Ectodermal cell (in vitro differentiated cells): ENCODE results near the gene TRAK1.

Experiments
- H3K27ac ChIP-seq: 2 replicates; pipeline ENCODE4 v1.7.0; 2013; ENCODE audit warnings: mild to moderate bottlenecking, low read depth, low read length; ENCODE audit not compliant: insufficient read depth, poor library complexity, severe bottlenecking
- H3K27me3 ChIP-seq: 2 replicates; pipeline ENCODE4 v1.7.0; 2013; ENCODE audit warnings: mild to moderate bottlenecking, low read length; ENCODE audit not compliant: insufficient read depth, control insufficient read depth, poor library complexity, severe bottlenecking
- H3K36me3 ChIP-seq: one replicate; pipeline ENCODE4 v1.7.0; 2013; ENCODE audit warnings: low read length; ENCODE audit not compliant: control insufficient read depth, insufficient read depth
- H3K4me1 ChIP-seq: one replicate; pipeline ENCODE4 v1.7.0; 2013; ENCODE audit warnings: low read length; ENCODE audit not compliant: control insufficient read depth, insufficient read depth
- H3K4me3 ChIP-seq: 2 replicates; pipeline ENCODE4 v1.7.0; 2013; ENCODE audit warnings: low read depth, low read length, control low read depth; ENCODE audit not compliant: insufficient read depth
- H3K9me3 ChIP-seq: 2 replicates; pipeline ENCODE4 v1.7.0; 2013; ENCODE audit warnings: mild to moderate bottlenecking, low read length, moderate library complexity; ENCODE audit not compliant: control insufficient read depth
- WGBS, 2 experiments: methylation state at CpG; one replicate each; pipeline ENCODE4 v1.1.7; 2013; ENCODE audit warnings: missing lambda C conversion rate in 2 of 2; 5-methylcytosine and 5-hydroxymethylcytosine counted together

The TRAK1 gene

GRCh38 chr3:42188376-42188775 lies 97.2 kb downstream of the TRAK1 start:
- Histone ChIP-seq H3K4me3 (no peak overlapping the region), H3K36me3 (no peaks in the 10 kb centered on the region), H3K27me3 (no peaks in the 10 kb centered on the region), H3K4me1 (no peaks in the 10 kb centered on the region), H3K27ac (no peak overlapping the region), H3K9me3 (no peaks in the 10 kb centered on the region)
- 97% methylated on average over 1 of the region's 1 CpG for WGBS, 2 experiments

- Histone ChIP-seq H3K27ac (no peak overlapping the region), H3K36me3 (peaks cover 4% of the 10 kb centered on the region), H3K9me3 (no peaks in the 10 kb centered on the region), H3K4me1 (no peaks in the 10 kb centered on the region), H3K27me3 (no peaks in the 10 kb centered on the region), H3K4me3 (no peak overlapping the region)
- WGBS, 2 experiments: 94% methylated on average over 6 of the region's 6 CpGs
Observed at GRCh38 chr3:42189001-42189460, 97.9 kb downstream of the TRAK1 start.

DNA sequence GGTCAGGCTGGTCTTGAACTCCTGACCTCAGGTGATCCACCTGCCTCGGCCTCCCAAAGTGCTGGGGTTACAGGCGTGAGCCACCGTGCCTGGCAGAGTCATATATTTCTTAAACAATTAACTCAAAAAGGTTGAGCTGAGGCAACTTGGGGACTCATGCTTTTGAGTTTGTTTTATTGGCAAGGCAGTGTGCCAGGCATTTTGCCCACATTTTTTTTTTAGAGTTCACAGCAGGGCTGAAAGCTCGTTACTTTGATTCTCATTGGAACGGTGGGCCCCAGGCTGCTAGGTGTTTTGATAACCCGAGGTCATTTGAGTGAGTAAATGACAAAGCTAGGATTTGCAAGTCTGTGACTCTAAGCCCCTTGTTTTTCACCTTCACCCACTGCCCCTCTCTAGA lies 98.6 kb downstream of the TRAK1 start:
- Histone ChIP-seq H3K36me3 (peaks cover 11% of the 10 kb centered on the region), H3K4me1 (no peaks in the 10 kb centered on the region), H3K9me3 (no peaks in the 10 kb centered on the region), H3K27ac (no peak overlapping the region), H3K4me3 (no peak overlapping the region), H3K27me3 (no peaks in the 10 kb centered on the region)
- 94 to 97% methylated on average over 6 of the region's 6 CpGs for WGBS, 2 experiments

DNA sequence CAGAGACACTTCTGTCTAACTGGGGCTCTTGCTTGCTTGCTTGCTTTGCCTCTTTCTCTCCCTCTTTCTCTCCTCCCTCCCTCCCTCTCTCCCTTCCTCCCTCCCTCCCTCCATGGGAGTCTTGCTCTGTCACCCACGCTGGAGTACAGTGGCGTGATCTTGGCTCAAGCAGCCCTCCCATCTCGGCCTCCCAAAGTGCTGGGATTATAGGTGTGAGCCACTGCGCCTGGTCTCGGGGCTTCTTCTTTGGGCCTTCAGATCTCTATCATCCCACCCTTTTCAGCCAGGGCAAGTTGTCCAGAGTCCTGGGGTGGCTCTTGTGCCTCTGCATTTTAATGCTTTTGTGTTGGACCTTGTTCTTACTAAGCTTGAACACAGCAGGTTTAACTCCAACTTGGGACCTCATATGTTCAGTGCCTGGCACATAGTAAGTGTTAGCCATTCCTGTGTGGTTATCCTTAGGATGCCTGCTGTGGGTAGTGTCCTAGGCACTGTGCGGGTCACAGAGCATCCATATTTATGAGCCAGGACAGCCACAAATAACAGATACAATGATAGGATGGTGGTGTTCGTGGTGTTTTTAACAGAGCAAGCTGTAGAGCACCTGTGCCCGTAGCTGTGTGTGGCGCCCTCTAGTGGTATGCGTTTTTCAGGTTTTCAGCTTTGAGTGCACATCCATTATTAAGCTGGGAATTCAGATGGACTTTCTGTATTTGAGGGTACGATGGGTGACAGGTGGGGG lies 99.7 kb downstream of the TRAK1 start:
- peaks cover 19% of the 10 kb centered on the region for H3K36me3 ChIP-seq
- H3K27ac ChIP-seq: no peak overlapping the region
- H3K27me3 ChIP-seq: no peaks in the 10 kb centered on the region
- no peaks in the 10 kb centered on the region for H3K4me1 ChIP-seq
- H3K9me3 ChIP-seq: no peaks in the 10 kb centered on the region
- H3K4me3 ChIP-seq: no peak overlapping the region
- WGBS, 2 experiments: 57 to 58% methylated on average over 11 of the region's 11 CpGs

DNA sequence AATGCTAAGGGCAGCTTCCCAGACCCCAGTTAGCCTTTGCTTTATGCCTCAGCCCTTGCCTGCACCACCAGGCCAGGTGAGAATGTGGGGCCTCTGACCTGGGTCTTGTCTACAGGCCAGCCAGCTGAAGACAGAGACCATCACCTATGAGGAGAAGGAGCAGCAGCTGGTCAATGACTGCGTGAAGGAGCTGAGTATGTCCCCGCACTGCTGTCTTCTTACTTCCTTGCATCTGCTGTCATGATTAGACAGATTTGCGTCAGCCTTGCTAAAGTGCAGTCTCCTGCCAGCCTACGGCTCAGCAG lies 100.2 kb downstream of the TRAK1 start:
- H3K4me1 ChIP-seq: no peaks in the 10 kb centered on the region
- H3K27ac ChIP-seq: no peak overlapping the region
- H3K27me3 ChIP-seq: no peaks in the 10 kb centered on the region
- 96% methylated on average over 4 of the region's 4 CpGs for WGBS, 2 experiments
- H3K4me3 ChIP-seq: no peak overlapping the region
- no peaks in the 10 kb centered on the region for H3K9me3 ChIP-seq
- H3K36me3 ChIP-seq: peaks cover 23% of the 10 kb centered on the region

DNA sequence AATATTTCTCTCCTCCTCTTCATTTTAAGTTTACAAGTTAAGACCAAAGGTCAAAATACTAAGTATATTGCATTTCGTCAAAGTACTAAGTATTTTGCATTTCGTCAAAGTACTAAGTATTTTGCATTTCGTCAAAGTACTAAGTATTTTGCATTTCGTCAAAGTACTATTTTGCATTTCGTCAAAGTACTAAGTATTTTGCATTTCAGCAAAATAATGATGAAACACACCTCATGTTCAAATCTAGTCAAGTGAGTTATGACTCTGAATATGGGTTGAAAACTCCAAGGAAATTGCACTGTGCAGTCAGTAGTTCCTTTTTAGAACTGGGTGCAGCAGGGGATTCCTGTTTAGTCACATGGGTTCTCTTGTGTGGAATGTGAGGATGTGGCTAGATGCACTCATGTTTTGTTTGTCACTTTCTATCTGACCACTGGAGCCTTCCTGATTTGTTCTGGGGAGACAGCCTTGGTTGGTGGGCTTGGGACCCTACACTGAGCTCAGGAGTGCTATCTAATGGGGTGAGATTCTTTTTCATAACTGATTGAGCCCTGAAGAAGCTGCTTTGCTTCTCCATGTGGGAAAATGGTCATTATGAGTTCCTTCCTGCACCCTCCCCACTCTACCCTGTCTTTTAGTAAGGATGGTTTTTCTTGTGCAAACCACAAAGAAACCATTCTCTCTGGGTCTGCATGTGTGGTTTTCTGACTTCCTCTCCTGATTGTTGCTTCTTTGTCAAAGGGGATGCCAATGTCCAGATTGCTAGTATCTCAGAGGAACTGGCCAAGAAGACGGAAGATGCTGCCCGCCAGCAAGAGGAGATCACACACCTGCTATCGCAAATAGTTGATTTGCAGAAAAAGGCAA lies 101.4 kb downstream of the TRAK1 start:
- H3K27me3 ChIP-seq: no peaks in the 10 kb centered on the region
- peaks cover 24% of the 10 kb centered on the region for H3K36me3 ChIP-seq
- 95 to 96% methylated on average over 8 of the region's 8 CpGs for WGBS, 2 experiments
- no peaks in the 10 kb centered on the region for H3K4me1 ChIP-seq
- H3K9me3 ChIP-seq: no peaks in the 10 kb centered on the region
- no peak overlapping the region for H3K4me3 ChIP-seq
- H3K27ac ChIP-seq: no peak overlapping the region

DNA sequence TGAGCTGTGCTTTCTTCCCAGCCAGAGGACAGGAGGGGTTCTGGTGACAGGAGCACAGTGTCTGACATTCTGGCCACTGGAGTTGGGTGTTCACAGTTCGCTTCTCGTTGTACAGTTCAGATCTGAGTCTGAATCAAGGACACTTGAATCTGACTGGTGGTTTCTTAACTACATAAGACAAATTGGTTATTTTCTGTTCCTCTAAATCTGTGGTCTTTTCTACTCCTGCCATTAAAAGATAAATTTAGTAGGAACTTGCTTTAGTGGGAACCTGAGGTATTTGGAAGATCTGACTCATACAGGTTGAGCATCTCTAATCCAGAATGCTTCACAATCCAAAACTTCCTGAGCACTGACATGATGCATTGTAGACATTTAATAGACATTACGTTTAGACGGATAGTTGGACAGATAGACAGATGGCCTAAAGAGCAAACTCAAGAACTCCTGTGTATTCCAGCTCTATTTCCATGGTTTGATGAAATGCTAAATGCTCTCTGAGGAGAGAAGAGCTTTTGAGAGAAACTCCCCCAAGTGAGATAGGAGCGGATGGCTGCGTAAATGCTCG lies 103.9 kb downstream of the TRAK1 start:
- Histone ChIP-seq H3K4me1 (no peaks in the 10 kb centered on the region), H3K4me3 (no peak overlapping the region), H3K27me3 (no peaks in the 10 kb centered on the region), H3K36me3 (peaks cover 41% of the 10 kb centered on the region), H3K27ac (no peak overlapping the region), H3K9me3 (no peaks in the 10 kb centered on the region)
- 93 to 94% methylated on average over 7 of the region's 7 CpGs for WGBS, 2 experiments

GRCh38 chr3:42195879-42196330 lies 104.7 kb downstream of the TRAK1 start:
- H3K36me3 ChIP-seq: peaks cover 45% of the 10 kb centered on the region
- WGBS, 2 experiments: 90 to 93% methylated on average over 5 of the region's 5 CpGs
- no peak overlapping the region for H3K27ac ChIP-seq

DNA sequence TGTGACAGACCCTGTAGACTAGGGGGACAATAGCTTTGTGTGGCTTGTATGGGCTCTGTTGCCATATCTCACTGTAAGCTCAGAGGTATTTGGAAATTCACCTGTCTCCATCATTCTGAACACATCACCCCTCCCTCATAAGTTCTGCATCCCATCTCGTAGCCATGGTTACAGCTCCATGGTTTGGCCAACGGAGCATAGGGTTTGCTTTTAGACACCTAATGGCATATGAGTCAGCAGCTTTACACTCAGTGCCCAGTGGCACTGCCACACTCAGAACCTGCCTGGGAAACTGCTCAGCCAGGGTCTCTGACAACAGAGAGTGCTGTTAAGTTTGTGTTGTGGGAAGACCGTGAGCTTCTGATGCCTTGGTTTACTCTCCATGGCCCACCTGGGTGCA lies 107.6 kb downstream of the TRAK1 start:
- H3K4me1 ChIP-seq: no peaks in the 10 kb centered on the region
- WGBS, 2 experiments: 93 to 97% methylated on average over 3 of the region's 3 CpGs
- no peak overlapping the region for H3K4me3 ChIP-seq
- no peaks in the 10 kb centered on the region for H3K27me3 ChIP-seq
- H3K36me3 ChIP-seq: peaks cover 56% of the 10 kb centered on the region
- no peaks in the 10 kb centered on the region for H3K9me3 ChIP-seq
- no peak overlapping the region for H3K27ac ChIP-seq

More at GRCh38 chr3:42195879-42196330, 104.7 kb downstream of the TRAK1 start:
- Histone ChIP-seq H3K4me3 (no peak overlapping the region), H3K4me1 (no peaks in the 10 kb centered on the region), H3K27me3 (no peaks in the 10 kb centered on the region), H3K9me3 (no peaks in the 10 kb centered on the region)

DNA sequence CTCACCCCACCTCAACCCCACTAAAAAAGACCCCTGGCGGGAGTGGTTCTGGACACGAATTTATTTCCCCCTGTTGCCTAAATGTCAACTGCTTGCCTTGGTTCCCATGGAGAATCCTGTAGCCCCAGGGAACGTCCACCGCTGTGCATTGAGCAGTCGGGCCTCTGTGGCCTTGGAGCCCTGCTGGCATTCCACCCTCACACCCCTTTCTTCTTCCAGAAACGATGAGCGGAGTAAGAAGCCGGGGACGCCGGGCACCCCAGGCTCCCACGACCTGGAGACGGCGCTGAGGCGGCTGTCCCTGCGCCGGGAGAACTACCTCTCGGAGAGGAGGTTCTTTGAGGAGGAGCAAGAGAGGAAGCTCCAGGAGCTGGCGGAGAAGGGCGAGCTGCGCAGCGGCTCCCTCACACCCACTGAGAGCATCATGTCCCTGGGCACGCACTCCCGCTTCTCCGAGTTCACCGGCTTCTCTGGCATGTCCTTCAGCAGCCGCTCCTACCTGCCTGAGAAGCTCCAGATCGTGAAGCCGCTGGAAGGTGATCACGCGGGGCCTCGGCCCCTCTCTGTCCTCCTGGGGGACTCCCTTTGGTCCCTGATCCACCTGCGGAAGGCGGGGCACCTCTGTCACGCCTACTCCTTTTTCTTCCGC lies 111.2 kb downstream of the TRAK1 start:
- Histone ChIP-seq H3K4me3 (no peak overlapping the region), H3K9me3 (no peaks in the 10 kb centered on the region), H3K27me3 (no peaks in the 10 kb centered on the region), H3K4me1 (no peaks in the 10 kb centered on the region), H3K36me3 (peaks cover 34% of the 10 kb centered on the region), H3K27ac (no peak overlapping the region)
- 93% methylated on average over 35 of the region's 35 CpGs for WGBS, 2 experiments
